HG02840 (cell line): Measurements from ENCODE around the gene RTEL1.
"Not testable (repeated sequence)": the region's sequence is repeated elsewhere in the genome, so short reads cannot be mapped to it uniquely, and the experiment has no call there.

ENCODE experiments used
- ATAC-seq: cut with Tn5 transposase; IDR thresholded peaks from one replicate; pipeline ENCODE4 v1.9.1; 2021; ENCODE audit warnings: mild to moderate bottlenecking, moderate library complexity, moderate number of reproducible peaks; ENCODE audit not compliant: unreplicated experiment, low FRiP score

Gene RTEL1, protein sequence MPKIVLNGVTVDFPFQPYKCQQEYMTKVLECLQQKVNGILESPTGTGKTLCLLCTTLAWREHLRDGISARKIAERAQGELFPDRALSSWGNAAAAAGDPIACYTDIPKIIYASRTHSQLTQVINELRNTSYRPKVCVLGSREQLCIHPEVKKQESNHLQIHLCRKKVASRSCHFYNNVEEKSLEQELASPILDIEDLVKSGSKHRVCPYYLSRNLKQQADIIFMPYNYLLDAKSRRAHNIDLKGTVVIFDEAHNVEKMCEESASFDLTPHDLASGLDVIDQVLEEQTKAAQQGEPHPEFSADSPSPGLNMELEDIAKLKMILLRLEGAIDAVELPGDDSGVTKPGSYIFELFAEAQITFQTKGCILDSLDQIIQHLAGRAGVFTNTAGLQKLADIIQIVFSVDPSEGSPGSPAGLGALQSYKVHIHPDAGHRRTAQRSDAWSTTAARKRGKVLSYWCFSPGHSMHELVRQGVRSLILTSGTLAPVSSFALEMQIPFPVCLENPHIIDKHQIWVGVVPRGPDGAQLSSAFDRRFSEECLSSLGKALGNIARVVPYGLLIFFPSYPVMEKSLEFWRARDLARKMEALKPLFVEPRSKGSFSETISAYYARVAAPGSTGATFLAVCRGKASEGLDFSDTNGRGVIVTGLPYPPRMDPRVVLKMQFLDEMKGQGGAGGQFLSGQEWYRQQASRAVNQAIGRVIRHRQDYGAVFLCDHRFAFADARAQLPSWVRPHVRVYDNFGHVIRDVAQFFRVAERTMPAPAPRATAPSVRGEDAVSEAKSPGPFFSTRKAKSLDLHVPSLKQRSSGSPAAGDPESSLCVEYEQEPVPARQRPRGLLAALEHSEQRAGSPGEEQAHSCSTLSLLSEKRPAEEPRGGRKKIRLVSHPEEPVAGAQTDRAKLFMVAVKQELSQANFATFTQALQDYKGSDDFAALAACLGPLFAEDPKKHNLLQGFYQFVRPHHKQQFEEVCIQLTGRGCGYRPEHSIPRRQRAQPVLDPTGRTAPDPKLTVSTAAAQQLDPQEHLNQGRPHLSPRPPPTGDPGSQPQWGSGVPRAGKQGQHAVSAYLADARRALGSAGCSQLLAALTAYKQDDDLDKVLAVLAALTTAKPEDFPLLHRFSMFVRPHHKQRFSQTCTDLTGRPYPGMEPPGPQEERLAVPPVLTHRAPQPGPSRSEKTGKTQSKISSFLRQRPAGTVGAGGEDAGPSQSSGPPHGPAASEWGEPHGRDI (N-terminal part only)

DNA sequence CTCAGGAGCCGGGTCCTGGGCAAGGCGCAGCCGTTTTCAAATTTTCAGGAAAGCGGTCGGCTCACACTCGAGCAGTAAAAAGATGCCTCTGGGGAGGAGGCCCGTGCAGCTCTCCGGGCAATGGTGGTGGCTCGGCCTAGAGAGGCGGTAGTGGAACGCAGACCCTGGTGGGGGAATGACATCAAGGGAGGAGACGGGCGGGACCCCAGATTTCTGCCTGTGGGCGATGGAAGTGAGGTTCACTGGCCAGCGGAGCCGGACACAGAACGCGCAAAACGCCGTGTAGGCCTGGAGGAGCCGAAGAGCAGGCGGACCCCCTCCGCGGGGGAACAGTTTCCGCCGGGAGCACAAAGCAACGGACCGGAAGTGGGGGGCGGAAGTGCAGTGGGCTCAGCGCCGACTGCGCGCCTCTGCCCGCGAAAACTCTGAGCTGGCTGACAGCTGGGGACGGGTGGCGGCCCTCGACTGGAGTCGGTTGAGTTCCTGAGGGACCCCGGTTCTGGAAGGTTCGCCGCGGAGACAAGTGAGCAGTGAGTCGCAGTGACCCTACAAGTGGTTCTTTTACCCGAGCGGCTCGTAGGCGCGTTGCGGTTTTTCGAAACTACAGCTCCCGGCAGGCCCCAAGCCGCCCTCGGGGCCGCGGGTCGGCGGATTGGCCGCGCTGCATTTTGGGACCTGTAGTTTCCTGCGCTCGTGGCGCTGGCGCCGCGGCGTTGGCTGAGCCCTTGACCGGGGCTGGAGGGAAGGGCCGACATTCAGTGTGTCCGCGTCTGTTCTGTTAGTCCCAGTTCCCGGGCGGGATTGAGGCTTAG, at the start of gene RTEL1:
TSS of gene RTEL1 (plus strand) at position 376 of the 812 bp plus-strand sequence. CDS start 1,091 bp downstream, outside the sequence.
- ATAC-seq, result peak; percentile 80

DNA sequence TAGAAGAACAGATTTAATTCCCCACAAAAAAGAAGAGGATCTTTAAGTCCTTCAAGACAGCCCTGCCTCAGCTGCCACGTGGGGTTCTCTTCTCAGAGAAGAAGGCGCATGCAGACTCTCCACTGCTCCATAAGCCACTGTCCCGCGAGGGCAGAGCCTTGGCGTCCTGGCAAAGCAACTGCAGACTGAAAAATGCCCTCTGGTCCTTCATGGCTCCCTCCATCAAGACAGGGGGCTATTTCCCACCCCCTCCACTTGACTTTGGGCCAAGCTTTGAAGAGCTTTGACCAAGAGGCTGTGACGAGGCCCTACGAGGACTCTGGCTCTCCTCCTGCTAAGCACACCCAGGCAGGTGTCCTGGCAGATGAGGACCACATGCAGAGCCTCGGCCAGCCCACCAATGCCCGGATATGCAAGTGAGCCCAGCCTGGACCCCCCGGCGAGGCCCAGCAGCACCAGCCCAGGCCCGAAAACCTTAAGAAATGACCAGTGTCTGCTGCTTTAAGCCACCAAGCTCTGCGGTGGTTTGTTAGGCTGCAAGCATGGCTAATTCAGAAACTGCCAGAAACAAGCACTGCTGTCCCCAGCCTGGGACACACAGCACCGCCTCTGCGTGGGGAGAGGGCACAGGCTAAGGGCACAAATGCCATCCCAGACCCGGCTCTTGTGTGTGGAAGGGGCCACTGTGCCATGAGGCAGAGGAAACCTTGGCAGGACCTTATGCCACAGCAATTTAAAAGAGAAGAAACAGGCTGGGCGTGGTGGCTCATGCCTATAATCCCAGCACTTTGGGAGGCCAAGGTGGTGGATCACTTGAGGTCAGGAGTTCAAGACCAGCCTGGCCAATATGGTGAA, 47.3 kb upstream of the RTEL1 start:
- no peak for ATAC-seq

GRCh38 chr20:63611646-63612045, 46.5 kb upstream of the RTEL1 start:
- no peak for ATAC-seq

- no peak for ATAC-seq
These were observed 45.7 kb upstream of the RTEL1 start for GRCh38 chr20:63612276-63612931.

- ATAC-seq, result not testable (repeated sequence)
These were observed 44.1 kb upstream of the RTEL1 start for GRCh38 chr20:63613863-63614594.

DNA sequence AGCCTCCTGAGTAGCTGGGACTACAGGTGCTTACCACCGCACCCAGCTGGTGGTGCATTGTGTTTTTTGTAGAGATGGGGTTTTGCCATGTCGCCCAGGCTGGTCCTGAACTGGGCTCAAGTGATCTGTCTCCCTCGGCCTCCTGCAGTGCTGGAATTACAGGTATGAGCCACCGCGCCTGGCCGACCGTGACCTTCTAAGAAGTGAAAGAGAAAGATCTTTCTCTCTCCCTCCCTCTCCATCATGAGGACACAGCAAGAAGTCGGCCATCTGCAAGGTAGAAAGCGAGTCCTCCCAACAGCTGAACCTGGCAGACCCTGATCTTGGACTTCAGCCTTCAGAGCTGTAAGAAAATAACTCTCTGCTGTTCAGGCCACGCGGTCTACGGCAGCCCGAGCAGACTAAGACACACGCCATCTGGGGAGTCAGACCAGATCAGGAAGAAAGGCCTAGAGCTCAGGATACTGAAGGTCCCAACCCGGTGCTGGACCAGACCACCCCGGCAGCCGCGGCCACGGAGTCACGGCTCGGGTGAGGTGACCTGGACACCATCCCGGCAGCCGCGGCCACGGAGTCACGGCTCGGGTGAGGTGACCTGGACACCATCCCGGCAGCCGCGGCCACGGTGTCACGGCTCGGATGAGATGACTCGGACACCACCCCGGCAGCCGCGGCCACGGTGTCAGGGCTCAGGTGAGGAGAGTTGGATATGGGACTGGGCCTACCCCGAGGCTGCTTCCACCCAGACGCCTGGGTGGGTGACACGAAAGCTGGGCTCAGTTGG, 40.8 kb upstream of the RTEL1 start:
- no peak for ATAC-seq

GRCh38 chr20:63617876-63618265, 40.2 kb upstream of the RTEL1 start:
- ATAC-seq, result no peak

GRCh38 chr20:63618291-63618980, 39.7 kb upstream of the RTEL1 start:
- ATAC-seq, result no peak

DNA sequence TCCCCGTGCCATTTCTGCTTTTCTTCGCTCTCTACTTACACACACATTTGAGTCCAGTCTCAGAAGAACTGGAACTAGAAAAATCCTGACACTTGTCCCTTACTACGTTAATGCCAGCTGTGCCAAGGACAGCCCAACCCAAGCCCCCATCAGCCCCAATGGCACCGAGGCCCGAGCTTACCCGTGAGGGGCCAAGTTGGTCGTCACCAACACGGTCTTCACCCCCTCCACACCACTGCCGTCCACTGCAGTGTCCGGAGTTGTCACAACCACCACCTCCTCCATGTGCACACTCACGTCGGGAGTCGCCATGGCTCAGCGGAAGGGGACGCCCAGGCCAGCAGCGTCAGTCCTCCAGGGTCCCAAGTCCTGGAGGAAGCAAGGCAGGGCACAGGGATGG, 39.0 kb upstream of the RTEL1 start:
- no peak for ATAC-seq

GRCh38 chr20:63619505-63619904, 38.6 kb upstream of the RTEL1 start:
- no peak for ATAC-seq

- no peak for ATAC-seq
These were observed 37.1 kb upstream of the RTEL1 start for GRCh38 chr20:63620991-63621390.

DNA sequence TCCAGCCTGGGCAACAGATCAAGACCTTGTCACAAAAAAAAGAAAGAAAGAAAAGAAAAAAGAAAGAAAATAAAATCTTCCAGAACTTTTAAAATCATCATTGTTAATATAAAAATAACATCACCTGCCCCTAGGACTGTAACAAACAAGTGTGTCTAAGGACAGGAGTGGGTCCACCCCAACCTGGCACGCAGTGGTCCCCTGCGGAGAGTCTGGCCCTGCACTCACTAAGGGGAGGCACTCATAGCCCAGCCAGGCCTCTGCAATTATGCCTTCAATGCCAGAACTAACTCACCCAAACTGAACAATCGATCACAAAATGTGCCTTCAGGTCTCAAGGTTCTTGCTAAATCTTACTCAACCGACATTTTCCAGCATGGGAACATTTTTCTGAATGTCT, 36.0 kb upstream of the RTEL1 start:
- ATAC-seq, result no peak

- ATAC-seq, result no peak
These were observed 35.4 kb upstream of the RTEL1 start for GRCh38 chr20:63622732-63623131.

DNA sequence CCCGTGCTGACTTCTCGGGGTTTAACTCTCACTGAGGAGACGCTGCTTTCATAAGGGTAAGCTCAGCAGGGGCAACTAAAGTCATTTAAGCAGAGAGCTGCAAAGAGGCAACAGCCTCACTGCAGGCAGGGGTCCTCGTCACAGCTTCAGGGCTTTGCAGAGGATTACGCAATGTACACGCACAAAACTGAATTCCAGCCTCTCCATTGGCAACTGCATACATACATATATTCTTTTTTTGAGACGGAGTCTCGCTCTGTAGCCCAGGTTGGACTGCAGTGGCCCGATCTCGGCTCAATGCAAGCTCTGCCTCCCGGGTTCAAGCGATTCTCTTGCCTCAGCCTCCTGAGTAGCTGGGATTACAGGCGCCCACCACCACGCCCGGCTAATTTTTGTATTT, 33.6 kb upstream of the RTEL1 start:
- no peak for ATAC-seq

DNA sequence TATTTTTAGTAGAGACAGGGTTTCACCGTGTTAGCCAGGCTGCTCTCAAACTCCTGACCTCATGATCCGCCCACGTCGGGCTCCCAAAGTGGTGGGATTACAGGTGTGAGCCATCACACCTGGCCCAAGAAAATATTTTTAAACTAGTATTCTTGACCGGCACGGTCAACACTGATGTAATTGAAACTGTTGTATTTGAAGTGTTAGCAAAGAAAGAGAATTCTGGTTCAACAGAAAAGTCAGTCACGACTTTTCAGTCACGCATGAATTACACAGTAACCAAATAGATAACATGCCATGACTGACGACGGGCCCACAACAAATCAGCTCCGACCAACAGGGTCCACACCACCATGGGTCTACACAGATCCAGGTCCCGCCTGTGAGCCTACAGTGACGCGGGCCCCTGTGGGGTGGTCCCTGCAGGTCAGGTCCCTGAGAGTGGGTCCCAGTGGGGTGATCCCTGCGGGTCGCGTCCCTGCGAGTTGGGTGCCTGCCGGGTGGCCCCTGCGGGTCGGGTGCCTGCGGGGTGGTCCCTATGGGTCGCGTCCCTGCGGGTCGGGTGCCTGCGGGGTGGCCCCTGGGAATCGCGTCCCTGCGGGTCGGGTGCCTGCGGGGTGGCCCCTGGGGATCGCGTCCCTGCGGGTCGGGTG, 32.2 kb upstream of the RTEL1 start:
- no peak for ATAC-seq
